CD4-positive, alpha-beta T cell (primary cell): ENCODE results near the gene GAL3ST3. TPM values are rescaled to one million over a fixed set of nuclear protein-coding genes. Genes with fewer than 3 reads are reported as not detected.

ENCODE experiments used
- ATAC-seq: fragments of 200-7000 bp; cut with Tn5 transposase; one replicate; pipeline ENCODE4 v1.10.0; 2022; ENCODE audit warnings: mild to moderate bottlenecking; ENCODE audit not compliant: poor library complexity
- CTCF ChIA-PET: fragments of 350-600 bp; sonication (Branson Sonifier 250); formaldehyde crosslinking; loops from one replicate; lab custom pipeline; 2021; ENCODE audit warnings: antibody characterized with exemption, inconsistent platforms; lab: Charles Lee
- POLR2A ChIA-PET: fragments of 350-600 bp; sonication (Branson Sonifier 250); formaldehyde crosslinking; loops from one replicate; lab custom pipeline; 2021; ENCODE audit warnings: antibody characterized with exemption, inconsistent platforms; lab: Charles Lee
- DNase-seq, 14 experiments: peaks; one replicate each; pipeline ENCODE4 v3.0.0-alpha.2; 2013 to 2020; ENCODE audit warnings: mixed read lengths in 2 of 14
- H3K27ac ChIP-seq, 2 donors: one replicate each; pipeline versions ENCODE4 v1.5.1 to v1.7.0; 2013; ENCODE audit warnings: low read length in 2 of 2, low read depth in 1 of 2, mild to moderate bottlenecking in 1 of 2
- H3K27me3 ChIP-seq, 2 experiments: 1 replicate in 1 of 2; 2 replicates in 1 of 2; pipeline versions ENCODE4 v1.6.1 to v1.7.0; 2013; ENCODE audit warnings: low read length in 2 of 2, control low read depth in 1 of 2, mild to moderate bottlenecking in 1 of 2, moderate library complexity in 1 of 2; ENCODE audit not compliant: insufficient read depth in 2 of 2, control insufficient read depth in 1 of 2
- H3K36me3 ChIP-seq: one replicate; pipeline ENCODE4 v1.6.1; 2013; ENCODE audit warnings: low read length, control low read depth; ENCODE audit not compliant: insufficient read depth
- H3K4me1 ChIP-seq: one replicate; pipeline ENCODE4 v1.6.1; 2013; ENCODE audit warnings: low read length, control low read depth; ENCODE audit not compliant: insufficient read depth
- H3K4me3 ChIP-seq: one replicate; pipeline ENCODE4 v1.5.1; 2013; ENCODE audit warnings: mild to moderate bottlenecking, low read length, moderate library complexity
- H3K9me3 ChIP-seq, 2 experiments: 1 replicate in 1 of 2; 2 replicates in 1 of 2; pipeline versions ENCODE4 v1.6.1 to v1.7.0; 2013; ENCODE audit warnings: low read length in 2 of 2, mild to moderate bottlenecking in 2 of 2, control low read depth in 1 of 2, moderate library complexity in 1 of 2; ENCODE audit not compliant: control insufficient read depth in 1 of 2, insufficient read depth in 1 of 2
- H3K27ac Mint-ChIP-seq: one replicate; pipeline ENCODE4 v1.8.0; 2020; ENCODE audit warnings: mixed read lengths
- H3K27me3 Mint-ChIP-seq: one replicate; pipeline ENCODE4 v1.8.0; 2021; ENCODE audit warnings: mixed read lengths
- H3K36me3 Mint-ChIP-seq: one replicate; pipeline ENCODE4 v1.8.0; 2021; ENCODE audit warnings: low read depth, mixed read lengths
- H3K4me1 Mint-ChIP-seq: one replicate; pipeline ENCODE4 v1.8.0; 2021; ENCODE audit warnings: low read depth, mixed read lengths
- H3K4me3 Mint-ChIP-seq: one replicate; pipeline ENCODE4 v1.8.0; 2020; ENCODE audit warnings: mild to moderate bottlenecking, mixed read lengths
- H3K9me3 Mint-ChIP-seq: one replicate; pipeline ENCODE4 v1.8.0; 2020; ENCODE audit warnings: mixed read lengths
- CTCF ChIP-seq: fragments of 200-600 bp; IDR thresholded peaks from one replicate; pipeline ENCODE4 v1.8.0; 2022; ENCODE audit warnings: antibody characterized with exemption, mild to moderate bottlenecking
- intact Hi-C, 2 experiments: fragments of 100-400 bp; cut with DNase I in 1 of 2; cut with micrococcal nuclease in 1 of 2; formaldehyde crosslinking; loops; one replicate each; pipeline versions ENCODE4 v1.15.1 to v1.9.0; 2023 to 2025; cut with DNase I, micrococcal nuclease
- total RNA-seq, 174 experiments: library from RNA in 2 of 174; stranded (reverse) in 2 of 174; gene quantifications; one replicate each; pipeline ENCODE4 v1.2.3 and lab custom pipeline; 2021 to 2026

Gene GAL3ST3
- total RNA-seq, 2 experiments from 2014 or later = not detected

GRCh38 chr11:66056501-66056900, 7.5 kb upstream of the GAL3ST3 start:
- Mint-ChIP-seq H3K36me3 (peaks cover 86% of the 10 kb centered on the region), H3K9me3 (no peaks in the 10 kb centered on the region), H3K27ac (no peak overlapping the region), H3K4me1 (peaks cover 22% of the 10 kb centered on the region), H3K4me3 (no peak overlapping the region), H3K27me3 (no peaks in the 10 kb centered on the region)
- no peak overlapping the region for H3K4me3 ChIP-seq
- H3K36me3 ChIP-seq = peaks cover 79% of the 10 kb centered on the region
- TF ChIP-seq CTCF = no peak
- no peaks in the 10 kb centered on the region for H3K27me3 ChIP-seq
- H3K4me1 ChIP-seq = peaks cover 28% of the 10 kb centered on the region
- CTCF ChIA-PET = interaction anchor here (0.8 to 1.0 kb wide), 2 partner anchors 12 kb away, joined by 5 to 7 read pairs; no protein-coding TSS in a partner anchor
- no peak for ATAC-seq
- H3K27ac ChIP-seq = no peak overlapping the region
- intact Hi-C loops = no loop called here
- POLR2A ChIA-PET = interaction anchor here (0.6 kb wide), 1 partner anchor 441 kb away, joined by 3 read pairs; the partner anchor contains the start of gene PCNX3
- DNase-seq = no peak
- no peaks in the 10 kb centered on the region for H3K9me3 ChIP-seq

- peaks cover 78% of the 10 kb centered on the region for H3K36me3 Mint-ChIP-seq
- peak overlapping the region; percentile 49 for H3K27ac Mint-ChIP-seq
These were observed 6.1 kb upstream of the GAL3ST3 start for GRCh38 chr11:66055021-66055420.

GRCh38 chr11:66052664-66052982, 3.7 kb upstream of the GAL3ST3 start:
- Histone ChIP-seq H3K27me3 (no peaks in the 10 kb centered on the region), H3K9me3 (no peaks in the 10 kb centered on the region), H3K27ac (peak overlapping the region; percentile 66 to 90), H3K36me3 (peaks cover 41% of the 10 kb centered on the region), H3K4me1 (peaks cover 43% of the 10 kb centered on the region), H3K4me3 (peak overlapping the region; percentile 100)
- CTCF ChIA-PET = interaction anchor here (1.1 to 1.5 kb wide), 6 partner anchors 9 to 341 kb away, joined by 3 to 8 read pairs (median 3); partner anchors contain the start of genes FIBP and KAT5
- no peak for TF ChIP-seq CTCF
- intact Hi-C loops = loop anchor here (1.0 to 5.0 kb wide), 5 partner anchors 16 to 215 kb away; partner anchors contain the start of genes BANF1 (in 1 of the 2), C11orf68 (in 1 of the 2), DRAP1 (in 1 of the 2) and EIF1AD (in 1 of the 2)
- H3K27me3 Mint-ChIP-seq = peaks cover 5% of the 10 kb centered on the region
- peaks cover 56% of the 10 kb centered on the region for H3K36me3 Mint-ChIP-seq
- H3K4me3 Mint-ChIP-seq = peak overlapping the region; percentile 100
- DNase-seq (no peak), ATAC-seq (no peak)
- peaks cover 37% of the 10 kb centered on the region for H3K4me1 Mint-ChIP-seq
- H3K9me3 Mint-ChIP-seq = no peaks in the 10 kb centered on the region
- POLR2A ChIA-PET = interaction anchor here (0.7 to 1.9 kb wide), 18 partner anchors 10 to 438 kb away, joined by 3 to 19 read pairs (median 6); partner anchors contain the start of genes AP5B1, BANF1, CCDC85B and EIF1AD
- H3K27ac Mint-ChIP-seq = peak overlapping the region; percentile 97

More at GRCh38 chr11:66055021-66055420, 6.1 kb upstream of the GAL3ST3 start:
- Histone ChIP-seq H3K27me3 (no peaks in the 10 kb centered on the region), H3K9me3 (no peaks in the 10 kb centered on the region), H3K36me3 (peaks cover 64% of the 10 kb centered on the region), H3K27ac (no peak overlapping the region), H3K4me1 (peaks cover 36% of the 10 kb centered on the region), H3K4me3 (no peak overlapping the region)
- H3K4me3 Mint-ChIP-seq = no peak overlapping the region
- H3K9me3 Mint-ChIP-seq = no peaks in the 10 kb centered on the region
- no peaks in the 10 kb centered on the region for H3K27me3 Mint-ChIP-seq
- DNase-seq (no peak), ATAC-seq (no peak)
- intact Hi-C loops = no loop called here
- peaks cover 30% of the 10 kb centered on the region for H3K4me1 Mint-ChIP-seq
- TF ChIP-seq CTCF = no peak
- CTCF ChIA-PET = interaction anchor here (0.6 kb wide), 1 partner anchor 81 kb away, joined by 3 read pairs; no protein-coding TSS in a partner anchor
- POLR2A ChIA-PET = no interaction called here
